Gastrocnemius medialis (tissue), 4 donors: ENCODE measurements around the gene DPM1. TPM values are rescaled to one million over a fixed set of nuclear protein-coding genes. Genes with fewer than 3 reads are reported as not detected.
A peak's percentile ranks its signal among the peaks of the same experiment; 100 is the strongest.

Source experiments
- ATAC-seq, 2 donors: fragments of 150-250 bp; one replicate each; pipeline ENCODE4 v1.9.1; 2016
- DNase-seq, 2 donors: peaks; one replicate each; pipeline ENCODE4 v3.0.0-alpha.2; 2019
- H3K27ac ChIP-seq, 4 donors: fragments of 200-600 bp; sonication (generic); 1 replicate in 1 of 4; 2 replicates in 3 of 4; pipeline ENCODE4 v1.5.1; 2016 to 2018; ENCODE audit warnings: mild to moderate bottlenecking in 2 of 4, moderate library complexity in 1 of 4
- H3K27me3 ChIP-seq, 3 donors: fragments of 200-600 bp; sonication (generic) in 2 of 3; 1 replicate in 1 of 3; 2 replicates in 2 of 3; pipeline versions ENCODE4 v1.5.1 to v1.6.0; 2016 to 2019; ENCODE audit warnings: mild to moderate bottlenecking in 1 of 3, moderate library complexity in 1 of 3
- H3K36me3 ChIP-seq, 2 donors: fragments of 200-600 bp; sonication (generic) in 1 of 2; one replicate each; pipeline ENCODE4 v1.5.1; 2017 to 2018
- H3K4me1 ChIP-seq, 2 donors: fragments of 200-600 bp; sonication (generic) in 1 of 2; one replicate each; pipeline ENCODE4 v1.5.1; 2016 to 2017; ENCODE audit warnings: mild to moderate bottlenecking in 2 of 2
- H3K4me3 ChIP-seq, 4 donors: fragments of 200-600 bp; sonication (generic) in 3 of 4; 1 replicate in 1 of 4; 2 replicates in 3 of 4; pipeline ENCODE4 v1.5.1; 2016 to 2019; ENCODE audit warnings: mild to moderate bottlenecking in 2 of 4
- H3K9me3 ChIP-seq, 3 donors: fragments of 200-600 bp; sonication (generic) in 2 of 3; 1 replicate in 1 of 3; 2 replicates in 2 of 3; pipeline ENCODE4 v1.5.1; 2016 to 2019
- CTCF ChIP-seq, 5 experiments: fragments of 450-650 bp in 3 of 5; fragments of 200-600 bp in 2 of 5; sonication (generic) in 2 of 5; IDR thresholded peaks in 4 of 5; conservative IDR thresholded peaks in 1 of 5; 1 replicate in 4 of 5; 2 replicates in 1 of 5; pipeline ENCODE4 v1.5.1; 2016 to 2019; ENCODE audit warnings: antibody characterized with exemption in 5 of 5, mild to moderate bottlenecking in 3 of 5, moderate library complexity in 3 of 5
- POLR2A ChIP-seq, 2 donors: fragments of 450-650 bp; IDR thresholded peaks; one replicate each; pipeline ENCODE4 v1.6.1; 2017; ENCODE audit warnings: antibody characterized with exemption in 2 of 2, mild to moderate bottlenecking in 2 of 2, moderate library complexity in 2 of 2
- in situ Hi-C, 4 donors: fragments of 200-750 bp; cut with MboI; loops; one replicate each; pipeline versions ENCODE4 v1.15.0 to v1.8.0; 2017; ENCODE audit warnings: low sequenced_read_pairs in 4 of 4
- intact Hi-C: fragments of 100-400 bp; cut with DNase I; formaldehyde crosslinking; loops from one replicate; pipeline ENCODE4 v1.15.1; 2023; ENCODE audit warnings: low total_unique reads
- total RNA-seq, 4 donors: library from RNA; depleted of rRNA; stranded (reverse); fragments of >200 nt; gene quantifications; one replicate each; pipeline versions ENCODE4 v1.1.0 to v1.2.3, GENCODE V29; 2016

Gene DPM1
- 100 to 1,000 TPM in 1 of 4 donors, 10 to 100 TPM in 3; 55.5 to 120 (median 73.7) TPM for total RNA-seq

- TF ChIP-seq CTCF (IDR thresholded peaks at IDR 0.05 in 4 of 5, conservative IDR thresholded peaks at IDR 0.05 in 1 of 5), result no peak
- peak; percentile 84 to 91 for TF ChIP-seq POLR2A (IDR thresholded peaks at IDR 0.05)
- H3K4me1 ChIP-seq, result peaks cover 46 to 54% of the 10 kb centered on the region in 2 donors
- in situ Hi-C loops (no loop called here), intact Hi-C loops (loop anchor here (1.0 to 5.0 kb wide), 2 partner anchors 27 to 41 kb away; partner anchors contain the start of gene ADNP)
- no peaks in the 10 kb centered on the region for H3K27me3 ChIP-seq
- no peaks in the 10 kb centered on the region for H3K9me3 ChIP-seq
- ATAC-seq (peak; percentile 85 to 87), DNase-seq (peak; percentile 74 to 81)
- H3K27ac ChIP-seq, result peak within 1 kb of the TSS; percentile 88 to 98 (median 92)
- peaks cover 0 to 30% of the 10 kb centered on the region in 2 donors for H3K36me3 ChIP-seq
- H3K4me3 ChIP-seq, result peak within 1 kb of the TSS; percentile 77 to 99 (median 90)
These were observed at the start of gene DPM1 for GRCh38 chr20:50957798-50958614. Gene DPM1, minus strand, starts transcription at chr20:50958532. Its CDS starts 9 bp downstream, at chr20:50958523.

GRCh38 chr20:51005214-51005613 is 46.9 kb upstream of the DPM1 start:
- no peaks in the 10 kb centered on the region for H3K9me3 ChIP-seq
- H3K4me3 ChIP-seq, result no peak overlapping the region
- no peak overlapping the region for H3K27ac ChIP-seq
- DNase-seq, result no peak
- in situ Hi-C loops (no loop called here), intact Hi-C loops (no loop called here)
- ATAC-seq, result no peak
- TF ChIP-seq POLR2A (IDR thresholded peaks at IDR 0.05), result no peak
- TF ChIP-seq CTCF (IDR thresholded peaks at IDR 0.05 in 4 of 5, conservative IDR thresholded peaks at IDR 0.05 in 1 of 5), result no peak
- no peaks in the 10 kb centered on the region for H3K4me1 ChIP-seq
- no peaks in the 10 kb centered on the region for H3K36me3 ChIP-seq
- H3K27me3 ChIP-seq, result peaks cover 0 to 4% (median 0%) of the 10 kb centered on the region in 3 donors

GRCh38 chr20:51004781-51005180 is 46.4 kb upstream of the DPM1 start:
- no peaks in the 10 kb centered on the region for H3K36me3 ChIP-seq
- no peak overlapping the region for H3K4me3 ChIP-seq
- peaks cover 0 to 4% (median 0%) of the 10 kb centered on the region in 3 donors for H3K27me3 ChIP-seq
- DNase-seq (no peak), ATAC-seq (no peak)
- no peak overlapping the region for H3K27ac ChIP-seq
- intact Hi-C loops (no loop called here), in situ Hi-C loops (no loop called here)
- no peaks in the 10 kb centered on the region for H3K9me3 ChIP-seq
- no peak for TF ChIP-seq POLR2A (IDR thresholded peaks at IDR 0.05)
- TF ChIP-seq CTCF (IDR thresholded peaks at IDR 0.05 in 4 of 5, conservative IDR thresholded peaks at IDR 0.05 in 1 of 5), result no peak
- H3K4me1 ChIP-seq, result no peaks in the 10 kb centered on the region

- no peak for TF ChIP-seq POLR2A (IDR thresholded peaks at IDR 0.05)
- no peak for TF ChIP-seq CTCF (IDR thresholded peaks at IDR 0.05 in 4 of 5, conservative IDR thresholded peaks at IDR 0.05 in 1 of 5)
- Histone ChIP-seq H3K4me1 (no peaks in the 10 kb centered on the region), H3K9me3 (no peaks in the 10 kb centered on the region), H3K27ac (no peak overlapping the region), H3K36me3 (no peaks in the 10 kb centered on the region), H3K27me3 (peaks cover 0 to 5% (median 0%) of the 10 kb centered on the region in 3 donors), H3K4me3 (no peak overlapping the region)
- intact Hi-C loops (no loop called here), in situ Hi-C loops (no loop called here)
- ATAC-seq (no peak), DNase-seq (no peak)
These were observed 46.0 kb upstream of the DPM1 start for GRCh38 chr20:51004305-51004727.
